Body of pancreas (tissue), 4 donors: ENCODE results near the gene RNF224. TPM values are rescaled to one million over a fixed set of nuclear protein-coding genes. Genes with fewer than 3 reads are reported as not detected.
A peak's percentile ranks its signal among the peaks of the same experiment; 100 is the strongest.

ENCODE experiments used
- ATAC-seq: fragments of 150-250 bp; one replicate; pipeline ENCODE4 v1.9.1; 2016
- DNase-seq, 4 donors: peaks; one replicate each; pipeline ENCODE4 v3.0.0-alpha.2; 2019
- H3K27ac ChIP-seq, 4 donors: fragments of 200-600 bp; sonication (generic); 1 replicate in 3 of 4; 2 replicates in 1 of 4; pipeline versions ENCODE4 v1.5.1 to v1.6.1; 2016 to 2019; ENCODE audit warnings: mild to moderate bottlenecking in 1 of 4, mixed read lengths in 1 of 4, moderate library complexity in 1 of 4
- H3K27me3 ChIP-seq, 2 donors: fragments of 200-600 bp; sonication (generic); one replicate each; pipeline ENCODE4 v1.6.0; 2016; ENCODE audit warnings: mild to moderate bottlenecking in 1 of 2
- H3K36me3 ChIP-seq, 2 donors: fragments of 200-600 bp; sonication (generic); replicated peaks in 1 of 2; 2 replicates each; pipeline ENCODE4 v1.5.1; 2016; ENCODE audit warnings: low read depth in 2 of 2; ENCODE audit not compliant: insufficient read depth in 1 of 2
- H3K4me1 ChIP-seq: fragments of 200-600 bp; sonication (generic); one replicate; pipeline ENCODE4 v1.6.0; 2016
- H3K4me3 ChIP-seq, 2 donors: fragments of 200-600 bp; sonication (generic); 1 replicate in 1 of 2; 2 replicates in 1 of 2; pipeline ENCODE4 v1.5.1; 2016 to 2019
- H3K9me3 ChIP-seq, 3 donors: fragments of 200-600 bp; sonication (generic); 1 replicate in 2 of 3; 2 replicates in 1 of 3; pipeline ENCODE4 v1.5.1; 2016
- POLR2A ChIP-seq, 3 donors: fragments of 450-650 bp; IDR thresholded peaks; one replicate each; pipeline ENCODE4 v1.6.1; 2016; ENCODE audit warnings: antibody characterized with exemption in 3 of 3, mild to moderate bottlenecking in 2 of 3
- WGBS, 2 donors: methylation state at CpG; one replicate each; pipeline ENCODE4 v1.1.5; 2017; 5-methylcytosine and 5-hydroxymethylcytosine counted together
- intact Hi-C: fragments of 100-400 bp; cut with DNase I; formaldehyde crosslinking; loops from one replicate; pipeline ENCODE4 v1.15.1; 2023
- total RNA-seq, 2 donors: library from RNA; depleted of rRNA; stranded (reverse); fragments of >200 nt; gene quantifications; one replicate each; pipeline ENCODE4 v1.1.0, GENCODE V29; 2016
- TF ChIP-seq, protein P1 (sequence below), 7 experiments: fragments of 450-650 bp in 4 of 7; fragments of 200-600 bp in 3 of 7; sonication (generic) in 3 of 7; IDR thresholded peaks; one replicate each; pipeline ENCODE4 v1.5.1; 2016 to 2019; ENCODE audit warnings: antibody characterized with exemption in 7 of 7

The RNF224 gene
- total RNA-seq, 2 donors from 2014 or later: 0.26 TPM; not detected in 1

DNA sequence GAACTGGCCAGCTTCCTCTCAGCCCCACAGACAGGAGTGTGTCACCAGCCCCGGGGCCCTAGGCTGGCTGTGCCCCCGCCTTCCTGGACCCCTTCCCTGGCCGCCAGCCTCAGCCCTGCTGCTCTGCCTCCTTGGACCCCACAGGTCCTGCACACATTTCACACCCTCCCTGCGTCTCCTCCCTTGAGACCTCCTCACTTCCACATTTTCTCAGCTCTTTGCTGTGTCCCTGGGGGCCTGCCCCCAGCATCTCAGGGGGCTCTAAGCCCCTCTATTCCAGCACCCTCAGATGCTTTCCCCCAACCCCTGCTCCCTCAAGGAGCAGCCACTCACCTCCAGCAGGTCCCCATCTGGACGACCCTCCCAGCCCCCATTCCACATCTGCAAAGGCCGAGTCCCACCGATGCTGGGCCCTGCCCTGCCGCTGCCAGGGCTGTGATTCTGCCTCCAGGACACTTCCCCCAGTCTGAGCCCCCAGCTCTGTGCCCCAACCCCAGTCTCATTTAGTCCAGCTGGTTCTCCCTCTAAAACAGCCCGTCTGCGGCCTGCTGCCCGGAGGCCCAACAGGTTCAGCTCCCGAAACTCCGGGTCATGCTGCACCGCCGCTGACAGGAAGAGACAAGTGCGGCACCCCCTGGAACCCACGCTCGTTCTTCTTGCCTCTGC is 7.6 kb downstream of the RNF224 start:
- H3K27me3 ChIP-seq: peaks cover 0 to 25% of the 10 kb centered on the region in 2 donors
- no peaks in the 10 kb centered on the region for H3K36me3 ChIP-seq
- intact Hi-C loops: loop anchor here (5.0 kb wide), 2 partner anchors 43 to 118 kb away; no protein-coding TSS in a partner anchor
- H3K4me3 ChIP-seq: no peak overlapping the region
- H3K27ac ChIP-seq: no peak overlapping the region
- DNase-seq (no peak), ATAC-seq (no peak)
- TF ChIP-seq, protein P1, sequence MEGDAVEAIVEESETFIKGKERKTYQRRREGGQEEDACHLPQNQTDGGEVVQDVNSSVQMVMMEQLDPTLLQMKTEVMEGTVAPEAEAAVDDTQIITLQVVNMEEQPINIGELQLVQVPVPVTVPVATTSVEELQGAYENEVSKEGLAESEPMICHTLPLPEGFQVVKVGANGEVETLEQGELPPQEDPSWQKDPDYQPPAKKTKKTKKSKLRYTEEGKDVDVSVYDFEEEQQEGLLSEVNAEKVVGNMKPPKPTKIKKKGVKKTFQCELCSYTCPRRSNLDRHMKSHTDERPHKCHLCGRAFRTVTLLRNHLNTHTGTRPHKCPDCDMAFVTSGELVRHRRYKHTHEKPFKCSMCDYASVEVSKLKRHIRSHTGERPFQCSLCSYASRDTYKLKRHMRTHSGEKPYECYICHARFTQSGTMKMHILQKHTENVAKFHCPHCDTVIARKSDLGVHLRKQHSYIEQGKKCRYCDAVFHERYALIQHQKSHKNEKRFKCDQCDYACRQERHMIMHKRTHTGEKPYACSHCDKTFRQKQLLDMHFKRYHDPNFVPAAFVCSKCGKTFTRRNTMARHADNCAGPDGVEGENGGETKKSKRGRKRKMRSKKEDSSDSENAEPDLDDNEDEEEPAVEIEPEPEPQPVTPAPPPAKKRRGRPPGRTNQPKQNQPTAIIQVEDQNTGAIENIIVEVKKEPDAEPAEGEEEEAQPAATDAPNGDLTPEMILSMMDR (IDR thresholded peaks at IDR 0.05): no peak
- TF ChIP-seq POLR2A (IDR thresholded peaks at IDR 0.05): no peak
- H3K9me3 ChIP-seq: no peaks in the 10 kb centered on the region
- peaks cover 37% of the 10 kb centered on the region for H3K4me1 ChIP-seq
- WGBS, 2 donors: 72 to 80% methylated on average over 17 of the region's 18 CpGs

DNA sequence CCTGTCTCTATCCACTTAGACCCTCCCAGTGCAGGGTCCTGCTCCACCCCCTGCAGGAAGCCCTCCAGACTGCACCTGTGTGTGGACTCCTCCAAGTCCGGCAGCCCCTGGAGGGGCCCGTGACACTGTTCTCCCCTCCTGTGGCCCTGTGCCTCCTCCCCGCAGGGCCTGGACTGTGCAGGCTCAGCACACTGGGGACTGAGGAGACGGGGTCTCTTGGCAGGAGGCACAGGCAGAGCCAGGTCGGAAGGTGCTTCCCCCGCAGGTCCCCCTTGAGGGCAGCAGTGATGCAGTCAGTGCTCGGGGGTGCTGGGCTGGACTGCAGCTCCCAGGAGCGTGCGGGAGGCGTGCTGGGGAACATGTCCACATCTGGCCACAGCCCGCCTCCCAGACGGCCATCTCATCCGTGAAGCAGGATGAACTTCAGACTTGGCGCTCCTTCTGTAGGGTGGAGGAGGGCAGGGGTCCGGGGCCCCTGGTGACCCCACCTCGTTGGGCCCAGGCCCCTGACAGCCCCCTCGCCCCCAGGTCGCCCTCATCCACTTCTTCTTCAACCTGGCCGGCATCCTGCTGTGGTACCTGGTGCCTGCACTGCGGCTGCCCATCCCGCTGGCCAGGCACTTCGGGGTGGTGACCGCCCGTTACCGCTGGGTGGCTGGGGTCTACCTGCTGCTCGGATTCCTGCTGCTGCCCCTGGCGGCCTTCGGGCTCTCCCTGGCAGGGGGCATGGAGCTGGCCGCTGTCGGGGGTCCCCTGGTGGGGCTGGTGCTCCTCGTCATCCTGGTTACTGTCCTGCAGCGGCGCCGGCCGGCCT is 8.3 kb downstream of the RNF224 start:
- WGBS, 2 donors: 64 to 68% methylated on average over 11 to 29 of the region's 35 CpGs
- DNase-seq: no peak
- no peaks in the 10 kb centered on the region for H3K9me3 ChIP-seq
- intact Hi-C loops: no loop called here
- no peak for TF ChIP-seq POLR2A (IDR thresholded peaks at IDR 0.05)
- TF ChIP-seq, protein P1 (IDR thresholded peaks at IDR 0.05): no peak
- peaks cover 0 to 18% of the 10 kb centered on the region in 2 donors for H3K27me3 ChIP-seq
- H3K36me3 ChIP-seq: no peaks in the 10 kb centered on the region
- H3K4me1 ChIP-seq: peaks cover 37% of the 10 kb centered on the region
- H3K27ac ChIP-seq: no peak overlapping the region
- no peak overlapping the region for H3K4me3 ChIP-seq
- no peak for ATAC-seq

DNA sequence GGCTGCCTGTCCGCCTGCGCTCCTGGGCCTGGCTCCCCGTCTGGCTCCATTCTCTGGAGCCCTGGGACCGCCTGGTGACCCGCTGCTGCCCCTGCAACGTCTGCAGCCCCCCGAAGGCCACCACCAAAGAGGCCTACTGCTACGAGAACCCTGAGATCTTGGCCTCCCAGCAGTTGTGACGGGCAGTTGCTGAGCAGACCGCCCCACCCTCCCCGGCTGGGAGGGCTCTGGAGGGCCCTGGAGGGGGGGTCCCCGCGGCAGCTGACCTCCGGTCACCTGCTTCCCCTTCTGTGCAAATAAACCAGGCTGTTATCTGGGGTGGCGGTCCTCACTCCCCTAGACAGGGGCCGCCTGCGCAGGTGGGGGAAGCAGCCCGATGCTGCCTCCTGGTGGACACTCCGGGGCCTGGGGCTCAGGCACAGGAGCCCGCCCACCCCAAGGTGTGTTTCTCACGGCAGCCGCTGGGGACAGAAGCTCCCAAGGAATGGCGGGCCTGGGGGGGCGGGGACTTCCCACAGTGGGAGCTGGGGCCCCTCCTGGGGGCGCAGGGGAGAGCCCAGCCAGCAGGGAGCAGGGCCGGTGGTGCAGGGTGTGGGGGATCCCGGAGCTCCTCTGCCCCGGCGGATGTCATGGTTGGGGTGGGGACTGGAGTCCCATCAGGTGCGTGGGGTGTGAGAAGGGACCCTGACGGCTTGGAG is 9.1 kb downstream of the RNF224 start:
- H3K4me3 ChIP-seq: no peak overlapping the region
- peak; percentile 37 for ATAC-seq

DNA sequence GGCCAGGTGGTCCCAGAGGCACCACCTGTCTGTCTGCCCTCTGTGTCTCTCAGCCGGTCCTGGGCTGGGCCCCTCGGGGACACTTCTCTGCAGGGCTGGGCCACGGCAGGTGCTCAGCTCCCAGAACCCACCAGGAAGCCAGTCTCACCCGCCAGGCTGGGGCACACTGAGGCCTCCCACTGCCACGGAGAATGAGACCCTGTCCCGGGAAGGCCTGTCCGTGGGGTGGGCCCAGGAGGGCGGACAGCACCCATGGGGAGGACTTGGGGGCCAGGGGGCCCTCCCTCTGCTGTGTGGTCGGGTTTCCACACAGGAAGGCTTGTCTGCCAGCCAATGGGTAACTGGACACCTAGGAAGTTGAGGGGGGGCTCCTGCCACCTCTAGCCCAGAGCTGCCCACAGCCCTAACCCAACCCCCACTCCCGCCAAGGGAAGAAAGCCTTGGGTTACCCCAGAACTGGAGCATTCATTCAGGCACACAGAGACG is 9.7 kb downstream of the RNF224 start:
- peaks cover 0 to 14% of the 10 kb centered on the region in 2 donors for H3K27me3 ChIP-seq
- intact Hi-C loops: no loop called here
- no peak overlapping the region for H3K4me3 ChIP-seq
- H3K27ac ChIP-seq: peak overlapping the region in 2 of 4 donors; percentile 4 to 36
- DNase-seq (no peak), ATAC-seq (no peak)
- TF ChIP-seq, protein P1 (IDR thresholded peaks at IDR 0.05): no peak
- peaks cover 37% of the 10 kb centered on the region for H3K4me1 ChIP-seq
- H3K36me3 ChIP-seq: no peaks in the 10 kb centered on the region
- H3K9me3 ChIP-seq: no peaks in the 10 kb centered on the region
- WGBS, 2 donors: 35% methylated on average over 11 of the region's 11 CpGs; no CpG with 5 or more reads in 1 of the 2 donors

More for the DNA sequence above, 9.1 kb downstream of the RNF224 start:
- H3K9me3 ChIP-seq: no peaks in the 10 kb centered on the region
- H3K4me1 ChIP-seq: peaks cover 37% of the 10 kb centered on the region
- peaks cover 0 to 14% of the 10 kb centered on the region in 2 donors for H3K27me3 ChIP-seq
- TF ChIP-seq POLR2A (IDR thresholded peaks at IDR 0.05): no peak
- TF ChIP-seq, protein P1 (IDR thresholded peaks at IDR 0.05): peak; percentile 99 to 100 (median 100)
- H3K36me3 ChIP-seq: no peaks in the 10 kb centered on the region
- H3K27ac ChIP-seq: peak overlapping the region in 2 of 4 donors; percentile 4 to 36
- DNase-seq: peak; percentile 89 to 93 (median 91)
- intact Hi-C loops: no loop called here
- 14% methylated on average over 26 of the region's 31 CpGs; no CpG with 5 or more reads in 1 of the 2 donors for WGBS, 2 donors
